ENCODE measurements around the gene MARK1. TPM values are rescaled to one million over a fixed set of nuclear protein-coding genes. Genes with fewer than 3 reads are reported as not detected.
A peak's percentile ranks its signal among the peaks of the same experiment; 100 is the strongest.

MARK1 gene
- total RNA-seq, 1 experiment from 2014 or later = 0.40 TPM

- ChIA-PET CTCF (no interaction called here), POLR2A (ENCODE audit: unreplicated experiment) (no interaction called here)
- H3K27me3 ChIP-seq (ENCODE audit: low read length) = peaks cover 66% of the 10 kb centered on the region
- no peaks in the 10 kb centered on the region for H3K9me2 ChIP-seq (replicated peaks; ENCODE audit: low read length)
- H4K20me1 ChIP-seq (ENCODE audit: low read length) = no peaks in the 10 kb centered on the region
- no peaks in the 10 kb centered on the region for H3K36me3 ChIP-seq (ENCODE audit: low read depth, low read length)
- H3F3A ChIP-seq (ENCODE audit: low read length, unreplicated experiment) = no peaks in the 10 kb centered on the region
- H3K4me1 ChIP-seq (ENCODE audit: insufficient read depth, low read length) = peaks cover under 1% of the 10 kb centered on the region; the same call in 1 of the 2 replicates
- no peak overlapping the region for H3K4me2 ChIP-seq (ENCODE audit: low read length)
- no peak overlapping the region for H3K4me3 ChIP-seq (ENCODE audit: low read length)
- intact Hi-C loops (cut with micrococcal nuclease) = no loop called here
- no peak overlapping the region for H3K27ac ChIP-seq (ENCODE audit: low read length)
- ATAC-seq = no peak
- no TSS peak for BruUV-seq (replicated peaks)
- no peak for TF ChIP-seq CTCF (conservative IDR thresholded peaks at IDR 0.05; ENCODE audit: low read depth, low read length)
- TF ChIP-seq EZH2phosphoT487 (IDR thresholded peaks at IDR 0.05; ENCODE audit: borderline replicate concordance, low read length) = no peak
- TF ChIP-seq EZH2 (IDR thresholded peaks at IDR 0.05; ENCODE audit: low read length, unreplicated experiment) = no peak
- no peak overlapping the region for H2AFZ ChIP-seq (ENCODE audit: low read length)
- no peak overlapping the region for H3K9ac ChIP-seq (ENCODE audit: low read length)
- H3K9me3 ChIP-seq (ENCODE audit: low read length) = no peaks in the 10 kb centered on the region
- H3K79me2 ChIP-seq (ENCODE audit: low read length) = no peaks in the 10 kb centered on the region
- DNase-seq = no peak
Measured at GRCh38 chr1:220516722-220517042, 11.3 kb upstream of the MARK1 start.

DNA sequence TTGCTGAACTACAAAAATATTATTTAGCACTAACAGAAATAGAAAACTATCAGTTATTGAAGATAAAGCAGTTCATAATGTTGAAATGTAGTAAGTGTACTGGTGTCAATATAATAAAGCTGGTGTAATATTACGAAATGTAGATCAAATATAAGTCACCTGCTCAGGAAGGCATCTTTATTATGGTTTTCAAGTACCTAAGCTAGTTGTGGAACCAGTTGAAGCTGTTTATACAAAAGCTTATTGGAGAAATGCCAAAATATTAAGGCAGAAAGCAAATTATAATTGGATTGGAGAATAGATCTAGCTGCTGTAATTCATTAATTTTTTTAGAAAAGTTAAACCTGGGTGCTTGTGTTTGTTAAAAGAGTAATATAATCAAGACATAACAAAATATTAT lies 6.2 kb upstream of the MARK1 start:
- Histone ChIP-seq H3K4me1 (ENCODE audit: insufficient read depth, low read length) (no peaks in the 10 kb centered on the region), H3K4me2 (ENCODE audit: low read length) (no peak overlapping the region), H3K4me3 (ENCODE audit: low read length) (no peak overlapping the region), H2AFZ (ENCODE audit: low read length) (no peak overlapping the region), H4K20me1 (ENCODE audit: low read length) (no peaks in the 10 kb centered on the region), H3K79me2 (ENCODE audit: low read length) (no peaks in the 10 kb centered on the region), H3K9me2 (replicated peaks; ENCODE audit: low read length) (no peaks in the 10 kb centered on the region), H3K27me3 (ENCODE audit: low read length) (peaks cover 81% of the 10 kb centered on the region), H3K9me3 (ENCODE audit: low read length) (no peaks in the 10 kb centered on the region), H3F3A (ENCODE audit: low read length, unreplicated experiment) (no peaks in the 10 kb centered on the region), H3K9ac (ENCODE audit: low read length) (no peak overlapping the region), H3K36me3 (ENCODE audit: low read depth, low read length) (no peaks in the 10 kb centered on the region), H3K27ac (ENCODE audit: low read length) (no peak overlapping the region)
- intact Hi-C loops (cut with micrococcal nuclease) = loop anchor here (10.0 kb wide), 1 partner anchor 307 kb away; no protein-coding TSS in a partner anchor
- CTCF ChIA-PET = no interaction called here
- TF ChIP-seq EZH2phosphoT487 (IDR thresholded peaks at IDR 0.05; ENCODE audit: borderline replicate concordance, low read length) (no peak), EZH2 (IDR thresholded peaks at IDR 0.05; ENCODE audit: low read length, unreplicated experiment) (no peak), CTCF (conservative IDR thresholded peaks at IDR 0.05; ENCODE audit: low read depth, low read length) (no peak)
- ATAC-seq (no peak), DNase-seq (peak; percentile 42)
- no TSS peak for BruUV-seq (replicated peaks)
- POLR2A ChIA-PET (ENCODE audit: unreplicated experiment) = no interaction called here

- Histone ChIP-seq H3K4me1 (ENCODE audit: insufficient read depth, low read length) (peaks cover 13% of the 10 kb centered on the region; the same call in 1 of the 2 replicates), H3K27me3 (ENCODE audit: low read length) (peaks cover 83% of the 10 kb centered on the region), H3K9ac (ENCODE audit: low read length) (no peak overlapping the region), H2AFZ (ENCODE audit: low read length) (no peak overlapping the region), H3K27ac (ENCODE audit: low read length) (no peak overlapping the region), H3K9me3 (ENCODE audit: low read length) (no peaks in the 10 kb centered on the region), H3F3A (ENCODE audit: low read length, unreplicated experiment) (no peaks in the 10 kb centered on the region), H3K36me3 (ENCODE audit: low read depth, low read length) (no peaks in the 10 kb centered on the region), H3K4me2 (ENCODE audit: low read length) (no peak overlapping the region), H3K79me2 (ENCODE audit: low read length) (no peaks in the 10 kb centered on the region), H3K4me3 (ENCODE audit: low read length) (no peak overlapping the region), H4K20me1 (ENCODE audit: low read length) (no peaks in the 10 kb centered on the region), H3K9me2 (replicated peaks; ENCODE audit: low read length) (no peaks in the 10 kb centered on the region)
- no TSS peak for BruUV-seq (replicated peaks)
- TF ChIP-seq EZH2phosphoT487 (IDR thresholded peaks at IDR 0.05; ENCODE audit: borderline replicate concordance, low read length) = no peak
- TF ChIP-seq CTCF (conservative IDR thresholded peaks at IDR 0.05; ENCODE audit: low read depth, low read length) = peak; percentile 22; the same call in 1 of the 2 replicates
- no peak for TF ChIP-seq EZH2 (IDR thresholded peaks at IDR 0.05; ENCODE audit: low read length, unreplicated experiment)
- ChIA-PET CTCF (no interaction called here), POLR2A (ENCODE audit: unreplicated experiment) (no interaction called here)
- intact Hi-C loops (cut with micrococcal nuclease) = loop anchor here (5.0 to 10.0 kb wide), 2 partner anchors 229 to 311 kb away; no protein-coding TSS in a partner anchor
- DNase-seq (no peak), ATAC-seq (no peak)
Measured at GRCh38 chr1:220526294-220526693, 1.6 kb upstream of the MARK1 start.
